Measurements from ENCODE around the gene MBD2. TPM values are rescaled to one million over a fixed set of nuclear protein-coding genes. Genes with fewer than 3 reads are reported as not detected.

Gene MBD2
- total and polyA plus RNA-seq, 5 donors: 27.3 to 68.2 (median 55.8) TPM

Other genes with a start within 250 kb of the MBD2 start
- 10 to 100 TPM; 21.6 to 30.0 (median 27.4) TPM for gene POLI, start 44.8 kb upstream of the MBD2 start, total RNA-seq
- gene POLI, start 44.8 kb upstream of the MBD2 start, polyA plus RNA-seq: 9.8 TPM
- gene STARD6, start 133.2 kb upstream of the MBD2 start, total RNA-seq: not detected
- not detected for gene STARD6, start 133.2 kb upstream of the MBD2 start, polyA plus RNA-seq
- gene C18orf54, start 133.2 kb upstream of the MBD2 start, total RNA-seq: 1 to 10 TPM in 3 of 4 donors, under 1 TPM in 1; 0.53 to 1.5 (median 1.2) TPM
- 0.66 TPM for gene C18orf54, start 133.2 kb upstream of the MBD2 start, polyA plus RNA-seq